ENCODE results near the gene FLT3LG.
"Not testable (repeated sequence)": the region's sequence is repeated elsewhere in the genome, so short reads cannot be mapped to it uniquely, and the experiment has no call there.

The FLT3LG gene

DNA sequence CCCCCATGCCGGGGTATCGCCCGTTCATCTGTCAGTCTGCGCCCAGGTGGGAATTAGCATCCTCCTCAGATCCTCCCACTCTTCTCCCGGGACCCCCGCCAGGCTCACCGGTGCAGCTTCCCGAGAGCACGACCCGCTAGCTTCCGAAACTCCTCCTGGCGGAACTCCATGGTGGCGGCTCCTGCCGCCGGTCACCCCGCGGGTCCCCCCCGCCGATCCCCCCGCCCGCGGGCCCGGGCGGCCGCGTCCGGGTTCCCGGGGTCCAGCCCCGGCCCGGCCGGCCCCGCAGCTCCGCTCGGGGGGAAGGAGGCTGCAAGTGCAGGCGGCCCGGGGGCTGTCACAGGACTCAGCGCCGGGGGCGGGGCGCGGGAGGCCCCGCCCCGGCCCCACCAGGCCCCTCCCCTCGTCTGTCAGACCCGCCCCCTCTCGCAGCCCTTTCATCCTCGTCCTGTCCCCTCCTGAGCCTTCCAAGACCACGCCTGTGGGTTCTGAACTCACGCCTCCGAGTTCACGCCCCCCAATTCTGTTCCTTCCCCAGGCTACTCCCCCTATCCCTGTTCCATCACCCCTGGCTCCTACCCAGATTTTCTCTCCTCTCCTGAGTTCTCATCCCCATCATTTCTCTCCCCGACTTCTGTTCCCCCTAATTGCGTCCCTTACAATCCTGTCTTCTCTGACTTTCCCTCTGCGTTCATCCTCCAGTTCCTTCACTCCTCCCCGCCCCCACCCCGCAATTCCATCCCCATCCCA, 32.6 kb upstream of the FLT3LG start, which contains the start of gene SLC17A7:
Gene SLC17A7, minus strand, starts transcription at position 318 of the 750 bp plus-strand sequence. Its CDS starts 148 bp downstream, at position 170.
- DNase-seq = no peak

DNA sequence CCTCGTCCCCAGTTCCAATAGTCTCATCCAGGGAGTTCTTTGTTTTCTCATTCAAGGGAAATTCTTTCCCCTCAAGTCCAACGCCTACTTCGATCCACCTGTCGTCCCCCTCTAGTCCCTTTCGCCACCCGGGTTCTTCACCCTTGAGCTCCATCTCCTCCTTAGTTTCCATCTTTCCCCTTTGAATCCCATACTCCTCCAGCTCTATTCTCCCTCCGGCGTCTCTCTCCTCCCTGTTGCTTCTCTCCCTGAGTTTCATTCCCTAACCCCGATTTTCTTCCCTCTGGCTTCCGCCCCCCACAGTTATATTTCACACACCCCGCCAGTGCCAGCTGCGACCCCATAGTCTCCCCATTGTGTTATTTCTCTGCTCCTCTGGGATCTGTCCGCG, 32.1 kb upstream of the FLT3LG start:
- no peak for DNase-seq

DNA sequence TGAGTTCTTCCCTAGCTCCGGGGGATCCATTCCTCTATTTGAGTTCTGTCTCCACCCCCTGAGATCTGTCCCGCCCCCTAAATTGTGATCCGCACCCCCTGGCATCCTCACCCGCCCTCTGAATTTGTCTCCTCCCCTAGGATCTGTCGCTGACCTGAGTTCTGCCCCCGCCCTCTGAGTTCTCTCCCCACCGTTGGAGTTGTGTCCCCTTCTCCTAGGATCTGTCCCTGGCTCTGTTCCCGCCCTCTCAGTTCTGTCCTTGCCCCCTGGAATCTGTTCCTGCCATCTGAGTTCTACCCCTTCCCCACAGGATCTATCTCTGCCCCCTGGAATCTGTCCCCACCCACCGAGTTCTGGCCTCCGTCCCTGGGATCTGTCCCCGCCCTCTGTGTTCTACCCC, 31.7 kb upstream of the FLT3LG start:
- peak; percentile 71 for DNase-seq

DNA sequence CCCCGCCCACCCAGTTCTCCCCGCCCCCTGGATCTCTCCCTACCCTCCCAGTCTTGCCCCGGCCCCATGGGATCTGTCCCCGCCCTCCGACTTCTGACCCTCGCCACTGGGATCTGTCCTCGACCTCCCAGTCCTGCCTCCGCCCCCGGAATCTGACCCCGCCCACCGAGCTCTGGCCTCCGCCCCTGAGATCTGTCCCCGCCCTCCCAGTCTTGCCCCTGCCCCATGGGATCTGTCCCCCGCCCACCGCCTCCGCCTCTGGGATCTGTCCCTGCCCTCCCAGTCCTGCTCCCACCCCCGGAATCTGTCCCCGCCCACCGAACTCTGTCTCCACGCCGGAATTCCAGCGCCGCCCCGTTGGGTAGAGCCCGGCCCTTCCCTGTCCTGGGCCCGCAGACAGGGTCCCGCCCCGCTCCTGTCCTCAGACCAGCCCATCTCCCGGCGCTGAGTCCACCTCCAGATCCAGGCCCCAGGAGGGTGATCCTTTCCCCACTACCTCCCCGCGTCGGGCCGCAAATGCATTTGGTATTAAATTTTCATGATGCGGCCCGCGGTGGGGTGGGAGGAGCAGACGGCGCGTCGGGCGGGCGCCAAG, 31.1 kb upstream of the FLT3LG start:
- DNase-seq = peak; percentile 94

DNA sequence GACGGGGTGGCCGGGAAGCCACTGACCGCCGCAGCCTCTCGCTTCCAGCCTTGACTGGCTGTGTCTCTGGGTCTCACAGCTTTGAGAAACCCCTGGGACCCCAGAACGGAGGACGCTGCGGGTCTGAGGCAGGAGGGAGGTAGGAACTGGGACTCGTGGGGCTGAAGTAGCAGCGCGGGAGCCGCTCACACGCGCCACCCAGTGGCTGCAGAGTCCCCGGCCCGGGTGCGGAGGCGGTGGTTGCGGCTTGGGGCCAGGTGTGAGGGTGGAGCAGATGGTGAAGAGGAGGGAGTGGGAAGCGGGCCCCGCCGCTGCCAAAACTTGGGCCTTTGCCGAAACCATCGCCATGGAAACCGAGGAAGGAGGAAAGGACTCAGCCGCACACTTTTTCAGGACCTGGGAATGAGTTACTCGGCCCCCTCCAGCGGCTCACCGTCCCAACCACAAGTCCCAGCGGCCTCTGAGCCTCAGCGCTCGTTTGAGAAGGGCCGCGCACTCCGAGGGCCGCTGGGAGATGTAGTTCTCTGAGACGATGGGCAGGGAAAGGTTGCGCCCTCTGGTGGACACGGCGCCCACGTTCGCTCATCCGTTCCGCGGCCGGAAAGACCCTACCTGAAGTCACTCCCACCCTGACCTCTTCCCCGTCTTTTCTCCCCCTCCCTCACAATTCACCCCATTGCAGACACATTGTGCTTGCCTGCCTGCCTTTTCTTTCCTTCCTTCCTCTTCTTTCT, 30.5 kb upstream of the FLT3LG start:
- peak; percentile 81 for DNase-seq

DNA sequence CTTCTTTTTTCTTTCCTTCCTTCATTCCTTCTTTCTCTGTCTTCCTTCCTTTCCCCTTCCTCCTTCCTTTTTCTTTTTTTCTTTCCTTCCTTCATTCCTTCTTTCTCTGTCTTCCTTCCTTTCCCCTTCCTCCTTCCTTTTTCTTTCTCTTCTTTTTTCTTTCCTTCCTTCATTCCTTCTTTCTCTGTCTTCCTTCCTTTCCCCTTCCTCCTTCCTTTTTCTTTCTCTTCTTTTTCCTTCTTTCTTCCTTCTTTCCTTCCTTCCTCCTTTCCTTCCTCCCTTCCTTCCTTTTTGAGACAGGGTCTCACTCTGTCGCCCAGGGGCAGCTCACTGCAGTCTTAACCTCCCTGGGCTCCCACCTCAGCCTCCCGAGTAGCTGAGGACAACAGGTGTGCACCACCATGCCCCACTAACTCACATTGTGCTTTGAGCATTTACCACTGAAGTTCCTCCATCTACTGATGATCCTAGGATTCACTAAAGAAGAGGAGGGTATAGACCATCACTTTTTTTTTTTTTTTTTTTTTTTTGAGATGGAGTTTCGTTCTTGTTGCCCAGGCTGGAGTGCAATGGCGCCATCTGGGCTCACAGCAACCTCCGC, 29.8 kb upstream of the FLT3LG start:
- not testable (repeated sequence) for DNase-seq

DNA sequence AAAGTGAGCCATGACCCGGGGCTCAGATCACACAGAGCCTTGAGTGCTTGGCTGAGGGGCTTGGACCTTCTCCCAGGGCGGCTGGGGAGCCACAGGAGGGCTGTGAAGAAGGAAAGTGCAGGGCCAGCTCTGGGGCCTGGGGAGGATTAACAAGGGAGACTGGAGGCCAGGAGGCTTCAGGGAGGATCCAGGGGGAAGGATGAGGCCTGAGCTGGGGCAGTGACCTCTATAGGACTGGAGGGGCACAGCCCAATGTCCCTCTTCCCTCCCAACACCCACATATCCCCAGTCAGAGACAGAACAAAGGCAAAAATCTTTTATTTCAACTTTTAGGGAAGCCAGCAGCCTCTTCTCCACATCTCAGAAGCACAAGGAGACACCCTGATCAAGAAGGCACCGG, 28.0 kb upstream of the FLT3LG start:
- no peak for DNase-seq

DNA sequence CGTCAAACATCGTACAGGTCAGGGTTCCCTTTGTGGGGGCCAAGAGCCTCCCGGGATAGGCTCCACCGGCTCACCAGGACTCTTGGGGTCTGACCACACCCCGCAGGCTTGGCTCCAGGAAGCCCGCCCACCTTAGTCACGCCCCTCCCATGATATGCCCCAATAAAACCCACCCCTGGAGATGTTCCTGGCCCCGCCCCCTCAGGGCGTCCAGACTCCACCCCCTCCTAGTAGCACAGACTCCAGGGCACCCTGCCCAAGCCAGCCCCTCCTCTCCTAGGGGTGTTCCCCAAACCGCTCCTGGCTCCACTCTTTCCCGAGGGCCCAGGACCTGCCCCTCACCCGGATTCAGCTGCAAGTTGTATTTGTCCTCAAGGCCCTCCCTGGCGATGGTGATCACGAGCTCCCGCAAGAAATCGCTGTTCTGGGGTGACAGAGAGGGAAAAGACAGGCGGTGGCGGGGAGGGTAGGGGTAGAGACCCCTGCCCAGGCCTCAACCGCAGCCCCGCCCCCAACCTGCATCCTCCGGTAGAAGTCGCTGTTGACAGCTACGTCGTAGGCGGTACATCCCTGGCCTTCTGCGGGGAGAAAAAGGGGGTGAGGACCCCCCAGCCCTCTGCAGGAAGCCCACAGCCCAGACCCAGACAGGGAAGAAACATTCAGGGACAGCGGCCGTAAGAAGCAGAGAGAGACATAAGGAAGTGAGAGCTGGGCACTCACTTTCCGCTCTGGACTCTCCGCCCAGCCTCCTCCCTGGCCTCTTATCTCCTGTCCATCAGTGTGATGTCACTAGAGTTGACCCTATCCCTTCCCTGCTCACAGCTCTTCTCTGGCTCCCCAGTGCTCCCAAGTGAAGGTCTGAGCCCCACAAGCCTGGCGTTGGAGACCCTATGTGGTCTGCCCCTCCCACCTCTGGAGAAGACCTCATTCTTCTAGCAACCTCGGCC, 26.3 kb upstream of the FLT3LG start:
- DNase-seq = no peak

DNA sequence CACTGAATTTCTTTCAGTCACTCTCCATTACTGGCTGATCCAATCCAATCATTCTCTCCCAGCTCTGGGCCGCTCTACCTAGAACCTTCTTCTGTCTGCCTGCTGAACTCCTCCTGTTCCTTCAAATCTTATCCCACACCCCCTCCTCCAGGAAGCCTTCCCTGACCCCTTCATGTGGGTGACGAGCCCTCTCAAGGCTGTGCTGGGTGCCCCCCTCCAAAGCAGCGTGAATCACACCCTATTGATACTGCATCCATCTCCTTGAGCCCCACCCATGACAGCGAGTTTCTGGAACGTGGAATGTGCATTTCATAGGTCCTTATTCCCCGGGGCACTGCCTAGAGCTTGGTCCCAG, 25.6 kb upstream of the FLT3LG start:
- DNase-seq = no peak

DNA sequence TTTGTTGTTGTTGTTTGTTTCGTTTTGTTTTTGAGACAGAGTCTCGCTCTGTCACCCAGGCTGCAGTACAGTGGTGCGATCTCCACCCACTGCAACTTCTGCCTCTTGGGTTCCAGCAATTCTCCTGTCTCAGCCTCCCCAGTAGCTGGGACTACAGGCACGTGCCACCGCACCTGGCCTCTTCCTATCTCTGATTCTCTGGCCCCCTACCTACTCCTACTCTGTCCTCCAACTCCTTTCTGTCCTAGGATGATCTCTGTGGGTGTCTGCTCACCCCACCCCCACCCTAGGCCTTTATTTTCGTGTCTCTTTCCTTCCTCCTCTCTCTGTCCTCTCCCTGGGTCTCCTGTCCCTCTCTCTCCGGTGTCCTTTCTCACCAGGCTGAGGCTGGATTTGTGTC, 23.6 kb upstream of the FLT3LG start:
- no peak for DNase-seq

DNA sequence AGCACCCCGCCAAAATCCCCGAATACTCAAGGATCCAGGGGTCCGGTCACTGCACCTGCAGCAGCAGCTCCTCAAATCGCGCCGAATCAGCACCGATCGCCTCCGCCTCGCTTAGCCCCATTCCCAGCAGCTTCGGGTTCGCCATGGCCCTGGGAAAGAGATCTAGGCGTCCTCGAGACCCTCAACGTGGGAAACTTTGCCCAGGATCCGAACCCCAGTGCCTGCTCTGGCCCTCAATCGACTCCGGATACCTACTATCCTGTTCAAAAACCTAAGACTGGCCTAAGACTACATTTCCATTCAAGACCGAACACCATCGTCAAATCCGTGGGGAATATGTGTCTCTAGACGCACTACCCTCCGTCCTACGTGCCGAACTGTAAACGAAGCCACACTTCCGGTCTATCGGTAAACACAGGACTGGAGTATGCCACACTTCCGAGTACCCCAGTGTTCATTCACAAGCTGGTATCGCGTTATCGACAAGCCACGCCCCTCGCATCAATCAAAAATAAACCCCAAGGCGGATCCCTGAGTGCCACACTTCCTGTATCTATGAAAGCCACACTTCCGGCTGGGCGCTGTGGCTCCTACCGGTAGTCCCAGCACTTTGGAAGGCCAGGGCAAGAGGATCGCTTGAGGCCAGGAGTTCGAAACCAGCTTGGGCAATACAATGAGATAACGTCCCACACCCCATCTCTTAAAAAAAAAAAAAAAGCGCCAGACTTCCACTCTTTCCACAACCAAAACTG, 22.4 kb upstream of the FLT3LG start, which contains the start of gene PIH1D1:
Gene PIH1D1, minus strand, starts transcription at position 385 of the 752 bp plus-strand sequence. Its CDS starts 240 bp downstream, at position 145.
- DNase-seq = no peak

DNA sequence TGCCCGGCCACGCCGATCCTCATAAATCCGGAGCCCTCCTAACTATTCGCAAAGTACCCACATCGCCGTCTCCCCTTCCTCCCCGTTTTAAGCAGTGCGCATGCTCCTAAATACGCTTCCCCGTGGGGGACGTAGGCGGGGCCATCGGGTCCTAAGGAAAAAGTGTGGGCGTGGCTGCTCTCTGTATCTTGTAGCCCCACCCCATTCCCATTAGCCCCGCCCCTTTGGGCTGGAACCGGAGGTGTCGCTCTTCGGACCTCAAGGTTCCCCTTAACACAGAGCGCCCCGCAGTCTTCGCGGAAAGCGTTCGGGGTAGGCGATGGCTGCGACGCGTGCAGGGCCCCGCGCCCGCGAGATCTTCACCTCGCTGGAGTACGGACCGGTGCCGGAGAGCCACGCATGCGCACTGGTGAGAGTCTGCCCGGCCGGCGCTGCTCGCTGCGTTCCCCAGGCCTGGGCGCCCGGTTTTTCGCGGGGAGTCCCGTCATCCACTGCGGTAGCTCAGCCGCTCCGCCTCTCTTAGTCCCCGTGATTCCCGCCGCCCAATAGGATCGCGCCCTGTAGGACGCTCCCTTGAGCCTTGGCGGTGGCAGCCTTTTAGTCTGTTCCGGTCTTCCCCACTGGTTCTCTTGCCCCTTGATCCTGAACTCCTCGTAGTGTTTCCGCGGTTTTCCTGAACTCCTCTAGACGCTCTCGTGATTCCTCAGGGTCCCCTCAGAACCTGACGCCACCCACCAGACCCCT, 20.8 kb upstream of the FLT3LG start, which contains the start of gene ALDH16A1:
Gene ALDH16A1, plus strand, starts transcription at position 213 of the 744 bp plus-strand sequence. Its CDS starts 107 bp downstream, at position 320.
- DNase-seq = peak; percentile 87

DNA sequence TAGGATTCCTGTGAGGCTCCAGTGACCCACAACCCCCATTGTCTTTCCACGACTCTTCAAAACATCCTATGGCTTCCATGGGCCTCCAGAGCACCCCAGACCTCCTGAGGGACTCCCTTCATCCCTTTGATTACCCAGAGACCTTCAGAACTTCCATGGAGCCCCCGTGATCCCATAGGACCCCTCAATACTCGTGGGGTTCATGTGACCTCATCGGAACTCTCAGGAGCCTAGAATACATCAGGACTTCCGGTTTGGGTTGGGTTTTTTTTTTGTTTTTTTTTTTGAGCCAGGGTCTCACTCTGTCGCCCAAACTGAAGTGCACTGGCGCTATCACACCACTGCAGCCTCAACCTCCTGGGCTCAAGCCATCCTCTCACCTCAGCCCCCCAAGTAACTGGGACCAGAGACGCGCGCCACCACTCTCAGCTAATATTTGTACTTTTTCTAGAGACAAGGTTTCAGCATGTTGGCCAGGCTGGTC, 20.2 kb upstream of the FLT3LG start:
- DNase-seq = no peak

DNA sequence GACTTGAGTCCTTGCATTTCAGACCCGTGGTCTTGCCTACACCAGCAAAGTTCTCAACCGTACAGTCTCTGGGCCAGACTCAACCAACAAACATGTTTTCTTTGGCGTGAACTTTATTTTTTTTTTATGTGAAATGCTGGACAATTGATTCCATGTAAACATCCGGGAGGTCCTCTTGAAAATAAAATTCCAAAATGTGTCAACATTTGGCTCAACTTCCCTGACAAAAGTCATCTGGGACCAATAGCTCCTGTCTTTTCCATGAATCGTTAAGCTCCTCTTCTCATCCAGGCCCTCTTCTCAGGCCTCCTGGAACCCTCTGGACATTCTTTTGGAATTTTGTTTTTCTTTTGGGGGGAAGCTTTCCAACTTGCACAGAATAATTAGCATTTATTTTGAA, 18.2 kb upstream of the FLT3LG start:
- DNase-seq = no peak

DNA sequence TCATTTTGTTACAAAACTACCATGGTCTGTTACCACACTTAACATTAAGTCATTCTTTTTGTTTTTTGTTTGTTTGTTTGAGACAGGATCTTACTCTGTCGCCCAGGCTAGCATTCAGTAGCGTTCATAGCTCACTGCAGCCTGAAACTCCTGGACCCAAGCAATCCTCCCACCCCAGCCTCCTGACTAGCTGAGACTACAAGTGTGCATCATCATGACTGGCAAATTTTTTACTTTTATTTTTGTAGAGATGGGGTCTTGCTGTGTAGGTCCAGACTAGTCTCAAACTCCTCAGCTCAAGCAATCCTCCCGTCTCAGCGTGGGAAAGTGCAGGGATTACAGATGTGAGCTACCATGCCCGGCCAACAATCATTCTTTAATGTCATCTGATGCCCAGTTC, 17.7 kb upstream of the FLT3LG start:
- DNase-seq = no peak

DNA sequence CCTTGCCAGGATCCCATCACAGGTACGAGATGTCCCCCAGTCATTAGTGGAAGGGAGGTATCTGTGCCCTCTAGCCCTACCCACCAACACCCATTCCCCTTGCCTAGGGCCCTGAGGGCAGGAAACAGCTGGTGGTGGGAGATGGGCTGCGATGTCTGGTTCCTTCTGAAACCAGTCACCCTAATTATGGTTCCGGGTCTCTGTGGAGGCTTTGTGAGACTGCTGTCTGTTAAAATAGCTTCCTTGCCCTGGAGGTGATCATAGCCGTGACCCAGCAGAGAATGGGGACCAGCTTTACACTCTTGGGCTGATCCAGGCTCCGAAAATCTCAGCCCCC, 15.5 kb upstream of the FLT3LG start:
- no peak for DNase-seq

DNA sequence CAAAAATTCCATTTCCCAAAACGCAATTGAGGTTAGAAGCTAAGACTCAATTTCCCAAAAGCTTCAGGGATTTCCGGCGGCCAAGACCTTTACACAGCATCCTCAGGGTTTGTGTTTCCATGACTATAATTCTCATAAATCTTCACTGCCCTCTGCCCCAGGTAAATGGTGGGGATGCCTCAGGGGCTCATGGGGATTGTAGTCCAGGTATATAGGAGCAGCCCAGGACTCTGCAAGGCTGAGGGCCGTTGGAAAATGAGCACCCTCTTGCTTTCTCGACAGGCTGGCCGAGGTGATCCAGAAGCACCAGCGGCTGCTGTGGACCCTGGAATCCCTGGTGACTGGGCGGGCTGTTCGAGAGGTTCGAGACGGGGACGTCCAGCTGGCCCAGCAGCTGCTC, 14.6 kb upstream of the FLT3LG start:
- no peak for DNase-seq

DNA sequence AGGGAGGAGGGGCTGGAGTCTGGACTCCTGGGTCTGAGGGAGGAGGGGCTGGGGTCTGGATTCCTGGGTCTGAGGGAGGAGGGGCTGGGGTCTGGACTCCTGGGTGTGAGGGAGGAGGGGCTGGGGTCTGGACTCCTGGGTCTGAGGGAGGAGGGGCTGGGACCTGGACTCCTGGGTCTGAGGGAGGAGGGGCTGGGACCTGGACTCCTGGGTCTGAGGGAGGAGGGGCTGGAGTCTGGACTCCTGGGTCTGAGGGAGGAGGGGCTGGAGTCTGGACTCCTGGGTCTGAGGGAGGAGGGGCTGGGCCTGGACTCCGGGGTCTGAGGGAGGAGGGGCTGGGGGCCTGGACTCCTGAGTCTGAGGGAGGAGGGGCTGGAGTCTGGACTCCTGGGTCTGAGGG, 12.9 kb upstream of the FLT3LG start:
- not testable (repeated sequence) for DNase-seq

DNA sequence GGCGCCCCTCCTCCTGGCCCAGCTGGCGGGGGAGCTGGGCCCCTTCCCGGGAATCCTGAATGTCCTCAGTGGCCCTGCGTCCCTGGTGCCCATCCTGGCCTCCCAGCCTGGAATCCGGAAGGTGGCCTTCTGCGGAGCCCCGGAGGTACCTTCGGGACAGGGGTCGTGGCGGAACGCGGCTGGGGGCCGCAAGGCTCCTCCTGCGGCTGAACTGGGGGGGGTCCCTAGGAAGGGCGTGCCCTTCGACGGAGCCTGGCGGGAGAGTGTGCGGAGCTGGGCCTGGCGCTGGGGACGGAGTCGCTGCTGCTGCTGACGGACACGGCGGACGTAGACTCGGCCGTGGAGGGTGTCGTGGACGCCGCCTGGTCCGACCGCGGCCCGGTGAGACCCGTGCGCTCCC, 12.4 kb upstream of the FLT3LG start:
- DNase-seq = no peak

DNA sequence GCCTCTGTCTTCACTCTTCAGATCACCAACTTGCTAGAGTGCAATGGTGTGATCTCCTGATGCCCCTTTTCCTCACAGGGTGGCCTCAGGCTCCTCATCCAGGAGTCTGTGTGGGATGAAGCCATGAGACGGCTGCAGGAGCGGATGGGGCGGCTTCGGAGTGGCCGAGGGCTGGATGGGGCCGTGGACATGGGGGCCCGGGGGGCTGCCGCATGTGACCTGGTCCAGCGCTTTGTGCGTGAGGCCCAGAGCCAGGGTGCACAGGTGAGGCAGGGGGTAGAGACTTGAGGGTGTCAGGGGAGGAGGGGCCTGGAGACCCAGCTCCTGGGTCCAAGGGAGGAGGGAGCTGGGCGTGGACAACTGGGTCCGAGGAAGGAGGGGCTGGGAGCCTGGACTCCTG, 11.5 kb upstream of the FLT3LG start:
- no peak for DNase-seq
